H9 (cell line): ENCODE results near the gene PRR7. TPM values are rescaled to one million over a fixed set of nuclear protein-coding genes. Genes with fewer than 3 reads are reported as not detected.

Experiments used
- DNase-seq: peaks from one replicate; pipeline ENCODE4 v3.0.0-alpha.2; 2017
- H2AFZ ChIP-seq: one replicate; pipeline ENCODE4 v1.6.1; 2013; ENCODE audit warnings: mild to moderate bottlenecking, low read length, control low read depth, moderate library complexity
- H2AK5ac ChIP-seq: 2 replicates; pipeline ENCODE4 v1.6.1; 2013; ENCODE audit warnings: low read length, control low read depth, mixed read lengths; ENCODE audit not compliant: insufficient read length
- H2BK120ac ChIP-seq: one replicate; pipeline ENCODE4 v1.6.1; 2013; ENCODE audit warnings: low read depth, mild to moderate bottlenecking, low read length, control low read depth, inconsistent platforms; ENCODE audit not compliant: poor library complexity, severe bottlenecking
- H2BK12ac ChIP-seq: 2 replicates; pipeline ENCODE4 v1.6.1; 2013; ENCODE audit warnings: low read length, control low read depth, mixed read lengths, low read depth; ENCODE audit not compliant: insufficient read length
- H2BK15ac ChIP-seq: 2 replicates; pipeline ENCODE4 v1.6.1; 2013; ENCODE audit warnings: low read depth, low read length, control low read depth
- H2BK20ac ChIP-seq: one replicate; pipeline ENCODE4 v1.6.1; 2013; ENCODE audit warnings: low read depth, mild to moderate bottlenecking, low read length, control low read depth, inconsistent platforms; ENCODE audit not compliant: poor library complexity, severe bottlenecking
- H2BK5ac ChIP-seq: 2 replicates; pipeline ENCODE4 v1.6.1; 2013; ENCODE audit warnings: low read length, control low read depth, mixed read lengths; ENCODE audit not compliant: insufficient read length
- H3K14ac ChIP-seq: 2 replicates; pipeline ENCODE4 v1.6.1; 2013; ENCODE audit warnings: low read length, control low read depth; ENCODE audit not compliant: insufficient read depth
- H3K18ac ChIP-seq: 2 replicates; pipeline ENCODE4 v1.6.1; 2013; ENCODE audit warnings: low read depth, mild to moderate bottlenecking, mixed read lengths, low read length, control low read depth; ENCODE audit not compliant: insufficient read length
- H3K23ac ChIP-seq: 2 replicates; pipeline ENCODE4 v1.6.1; 2013; ENCODE audit warnings: low read length, control low read depth, mixed read lengths, low read depth; ENCODE audit not compliant: insufficient read length
- H3K23me2 ChIP-seq: 2 replicates; pipeline ENCODE4 v1.6.1; 2013; ENCODE audit warnings: low read depth, mild to moderate bottlenecking, mixed read lengths, low read length, control low read depth; ENCODE audit not compliant: insufficient read length, poor library complexity, severe bottlenecking
- H3K27ac ChIP-seq: 2 replicates; pipeline ENCODE4 v1.5.1; 2013; ENCODE audit warnings: low read length, control low read depth, mixed read lengths, low read depth; ENCODE audit not compliant: insufficient read length
- H3K27me3 ChIP-seq: 2 replicates; pipeline ENCODE4 v1.6.1; 2013; ENCODE audit warnings: low read length, control low read depth, inconsistent platforms; ENCODE audit not compliant: insufficient read depth
- H3K4ac ChIP-seq: 2 replicates; pipeline ENCODE4 v1.6.1; 2013; ENCODE audit warnings: low read depth, mild to moderate bottlenecking, control low read depth, inconsistent platforms, low read length, moderate library complexity
- H3K4me1 ChIP-seq: 2 replicates; pipeline ENCODE4 v1.6.1; 2013; ENCODE audit warnings: low read length, control low read depth, inconsistent platforms; ENCODE audit not compliant: insufficient read depth
- H3K4me2 ChIP-seq: 2 replicates; pipeline ENCODE4 v1.6.1; 2013; ENCODE audit warnings: low read length, control low read depth, mixed read lengths; ENCODE audit not compliant: insufficient read length, insufficient read depth
- H3K56ac ChIP-seq: 2 replicates; pipeline ENCODE4 v1.6.1; 2013; ENCODE audit warnings: low read depth, mild to moderate bottlenecking, mixed read lengths, low read length, control low read depth; ENCODE audit not compliant: insufficient read length
- H3K79me1 ChIP-seq: 2 replicates; pipeline ENCODE4 v1.6.1; 2013; ENCODE audit warnings: low read depth, mild to moderate bottlenecking, moderate library complexity, low read length, control low read depth, inconsistent platforms; ENCODE audit not compliant: insufficient read depth, poor library complexity, severe bottlenecking
- H3K79me2 ChIP-seq: 2 replicates; pipeline ENCODE4 v1.6.1; 2013; ENCODE audit warnings: low read length, control low read depth, inconsistent platforms; ENCODE audit not compliant: insufficient read depth
- H3K9ac ChIP-seq: 2 replicates; pipeline ENCODE4 v1.6.1; 2013; ENCODE audit warnings: low read length, control low read depth, mixed read lengths; ENCODE audit not compliant: insufficient read length; ENCODE audit errors: extremely low read depth
- H3K9me3 ChIP-seq: one replicate; pipeline ENCODE4 v1.6.1; 2013; ENCODE audit warnings: low read depth, low read length, inconsistent platforms; ENCODE audit not compliant: control insufficient read depth
- H3T11ph ChIP-seq: one replicate; pipeline ENCODE4 v1.6.1; 2013; ENCODE audit warnings: mild to moderate bottlenecking, low read length, control low read depth, inconsistent platforms
- H4K20me1 ChIP-seq: one replicate; pipeline ENCODE4 v1.6.1; 2013; ENCODE audit not compliant: control insufficient read depth, insufficient read length, insufficient read depth
- H4K5ac ChIP-seq: 2 replicates; pipeline ENCODE4 v1.6.1; 2013; ENCODE audit warnings: low read depth, mild to moderate bottlenecking, mixed read lengths, low read length, control low read depth; ENCODE audit not compliant: insufficient read length
- H4K8ac ChIP-seq: replicated peaks from 2 replicates; pipeline ENCODE4 v1.6.1; 2013; ENCODE audit warnings: low read length, control low read depth, mixed read lengths, low read depth; ENCODE audit not compliant: insufficient read length
- H4K91ac ChIP-seq: 2 replicates; pipeline ENCODE4 v1.6.1; 2013; ENCODE audit warnings: low read depth, mild to moderate bottlenecking, moderate library complexity, mixed read lengths, low read length, control low read depth; ENCODE audit not compliant: insufficient read length
- H3K27ac Mint-ChIP-seq, 3 experiments: 2 replicates in 2 of 3; 3 replicates in 1 of 3; pipeline ENCODE4 v1.8.0; 2020 to 2021; ENCODE audit warnings: mixed read lengths in 3 of 3, mild to moderate bottlenecking in 1 of 3, moderate library complexity in 1 of 3
- H3K27me3 Mint-ChIP-seq: 2 replicates; pipeline ENCODE4 v1.8.0; 2021; ENCODE audit warnings: low read depth, mild to moderate bottlenecking, moderate library complexity, mixed read lengths
- H3K36me3 Mint-ChIP-seq, 3 experiments: 2 replicates in 2 of 3; 3 replicates in 1 of 3; pipeline ENCODE4 v1.8.0; 2020 to 2021; ENCODE audit warnings: low read depth in 3 of 3, mixed read lengths in 3 of 3; ENCODE audit not compliant: insufficient read depth in 1 of 3
- H3K4me1 Mint-ChIP-seq, 2 experiments: 2 replicates each; pipeline ENCODE4 v1.8.0; 2020; ENCODE audit warnings: mixed read lengths in 2 of 2
- H3K4me3 Mint-ChIP-seq, 2 experiments: 2 replicates in 1 of 2; 3 replicates in 1 of 2; pipeline ENCODE4 v1.8.0; 2020 to 2021; ENCODE audit warnings: mild to moderate bottlenecking in 2 of 2, mixed read lengths in 2 of 2, moderate library complexity in 1 of 2
- H3K9me3 Mint-ChIP-seq, 2 experiments: 2 replicates in 1 of 2; 3 replicates in 1 of 2; pipeline ENCODE4 v1.8.0; 2020; ENCODE audit warnings: mild to moderate bottlenecking in 2 of 2, mixed read lengths in 2 of 2, moderate library complexity in 1 of 2
- CTCF ChIP-seq: fragments of 200-600 bp; sonication (generic); conservative IDR thresholded peaks from 3 replicates; pipeline ENCODE4 v1.8.0; 2021; ENCODE audit warnings: antibody characterized with exemption, mild to moderate bottlenecking
- WGBS: extraction: QIAGEN DNeasy Blood & Tissue Kit; methylation state at CpG from one replicate; pipeline ENCODE4 v1.1.7; 2013; ENCODE audit warnings: missing lambda C conversion rate, low lambda C conversion rate, mixed read lengths; ENCODE audit not compliant: insufficient read length; ENCODE audit errors: extremely low coverage; 5-methylcytosine and 5-hydroxymethylcytosine counted together
- total RNA-seq: library from RNA; stranded (reverse); gene quantifications from 2 replicates; pipeline ENCODE4 v1.2.1, GENCODE V29; 2021

The PRR7 gene
- total RNA-seq, 1 experiment from 2014 or later, result 9.6 TPM

DNA sequence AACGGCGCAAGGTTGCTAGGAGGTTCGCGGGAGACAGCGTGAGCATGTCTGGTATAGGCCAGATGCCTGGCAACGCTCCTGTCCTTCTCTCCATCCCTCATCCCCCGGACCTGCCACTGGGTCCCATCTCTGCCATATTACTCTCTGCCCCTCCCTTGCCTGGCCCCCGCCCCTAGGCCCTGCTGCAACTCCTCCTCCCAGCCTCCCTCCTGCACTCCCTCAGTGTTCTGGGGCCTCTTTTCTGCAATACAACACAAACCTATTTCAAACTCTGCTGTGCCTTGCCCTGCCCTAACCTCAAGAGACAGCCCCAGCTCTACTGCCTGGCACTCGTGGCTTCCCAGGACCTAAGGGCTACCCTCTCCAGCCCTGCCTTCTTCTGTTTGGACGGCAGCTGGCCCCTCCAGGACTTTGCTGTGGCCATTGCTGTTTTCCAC is 35.8 kb downstream of the PRR7 start:
- H3K9ac ChIP-seq, result no peak overlapping the region

More for the DNA sequence above, 35.8 kb downstream of the PRR7 start:
- H3K36me3 Mint-ChIP-seq, result peaks cover 26 to 68% (median 62%) of the 10 kb centered on the region in 3 experiments
- WGBS, result no CpG with 5 or more reads among the region's 10 CpGs
- Histone ChIP-seq H3K4ac (no peak overlapping the region), H3K56ac (no peak overlapping the region), H3K27ac (no peak overlapping the region), H2BK5ac (no peak overlapping the region), H3K23me2 (no peaks in the 10 kb centered on the region), H3K4me1 (no peaks in the 10 kb centered on the region), H3T11ph (no peak overlapping the region), H3K18ac (no peak overlapping the region), H3K23ac (no peak overlapping the region), H2BK12ac (no peak overlapping the region), H2AK5ac (no peak overlapping the region), H2AFZ (no peak overlapping the region), H3K14ac (no peak overlapping the region), H4K20me1 (no peaks in the 10 kb centered on the region), H2BK120ac (no peak overlapping the region), H3K4me2 (no peak overlapping the region), H3K79me2 (no peaks in the 10 kb centered on the region), H2BK20ac (no peak overlapping the region), H3K27me3 (no peaks in the 10 kb centered on the region), H4K91ac (no peak overlapping the region), H3K79me1 (no peaks in the 10 kb centered on the region), H3K9me3 (no peaks in the 10 kb centered on the region), H2BK15ac (no peak overlapping the region), H4K8ac (no peak overlapping the region), H4K5ac (no peak overlapping the region)
- TF ChIP-seq CTCF, result no peak
- peaks cover 0 to 9% of the 10 kb centered on the region in 2 experiments; a peak in 1 of 4 replicates for H3K4me1 Mint-ChIP-seq
- H3K27me3 Mint-ChIP-seq, result no peaks in the 10 kb centered on the region; the same call in none of the 2 replicates
- H3K9me3 Mint-ChIP-seq, result no peaks in the 10 kb centered on the region
- no peak for DNase-seq
- no peak overlapping the region for H3K4me3 Mint-ChIP-seq
- H3K27ac Mint-ChIP-seq, result peak overlapping the region in 2 of 3 experiments; percentile 35 to 84; a peak in 4 of 7 replicates
